SK-N-SH (cell line): ENCODE results near the gene PCLAF.
"Not testable (repeated sequence)": the region's sequence is repeated elsewhere in the genome, so short reads cannot be mapped to it uniquely, and the experiment has no call there.

Source experiments
- CTCF ChIP-seq: fragments of 200-600 bp; sonication (generic); IDR thresholded peaks from 2 replicates; pipeline ENCODE4 v1.6.1; 2017; ENCODE audit warnings: antibody characterized with exemption, mild to moderate bottlenecking, moderate library complexity
- ELF1 ChIP-seq: IDR thresholded peaks from 2 replicates; pipeline ENCODE4 v1.4.0; 2012
- JUND ChIP-seq: IDR thresholded peaks from 2 replicates; pipeline ENCODE4 v1.4.0; 2012
- POLR2AphosphoS5 ChIP-seq: IDR thresholded peaks from 2 replicates; pipeline ENCODE4 v1.6.1; 2012; ENCODE audit warnings: low read depth, low read length
- SMC3 ChIP-seq: IDR thresholded peaks from 2 replicates; pipeline ENCODE4 v1.6.1; 2012; ENCODE audit warnings: low read depth, low read length, improper control_type of control experiment
- USF1 ChIP-seq: IDR thresholded peaks from 2 replicates; pipeline ENCODE4 v1.4.0; 2012; ENCODE audit warnings: low read depth, borderline replicate concordance
- USF2 ChIP-seq: fragments of 150-350 bp; IDR thresholded peaks from 2 replicates; pipeline ENCODE4 v1.6.1; 2017; ENCODE audit warnings: antibody characterized with exemption, low read length, low read depth, borderline replicate concordance

GRCh38 chr15:64326975-64327374, 54.3 kb downstream of the PCLAF start:
- not testable (repeated sequence) for TF ChIP-seq CTCF, JUND, SMC3, USF2, USF1, ELF1, POLR2AphosphoS5
